Endothelial cell of umbilical vein (primary cell): ENCODE results near the gene HMGB3. TPM values are rescaled to one million over a fixed set of nuclear protein-coding genes. Genes with fewer than 3 reads are reported as not detected.

Experiments used
- BruUV-seq: library from RNA; stranded (reverse); fragments of 400-500 nt; replicated peaks from 2 replicates; lab custom pipeline; 2021; lab: Mats Ljungman, UMichigan
- CTCF ChIA-PET: fragments of 300-600, 350-600 bp; sonication (Branson Sonifier 250); formaldehyde crosslinking; loops from one replicate; lab custom pipeline; 2021; ENCODE audit warnings: antibody characterized with exemption, inconsistent platforms; lab: Charles Lee
- POLR2A ChIA-PET: fragments of 300-600, 350-600 bp; sonication (Branson Sonifier 250); formaldehyde crosslinking; loops from one replicate; lab custom pipeline; 2021; ENCODE audit warnings: antibody characterized with exemption, inconsistent platforms; lab: Charles Lee
- DNase-seq: peaks from one replicate; pipeline ENCODE4 v3.0.0-alpha.2; 2011; ENCODE audit warnings: low read depth, low spot score
- FAIRE-seq: peaks from 2 replicates; lab custom pipeline; 2011; peaks lifted over from hg19 to GRCh38; lab: Jason Lieb, UNC
- H2AFZ ChIP-seq: 2 replicates; pipeline ENCODE4 v1.6.0; 2012; ENCODE audit warnings: low read depth, low read length, control low read depth, inconsistent platforms
- H3K27ac ChIP-seq: 2 replicates; pipeline ENCODE4 v1.5.1; 2011; ENCODE audit warnings: low read depth, mild to moderate bottlenecking, control low read depth, low read length, moderate library complexity; ENCODE audit not compliant: insufficient read depth
- H3K27me3 ChIP-seq, 2 experiments: 2 replicates each; pipeline versions ENCODE4 v1.6.0 to v1.6.1; 2011; ENCODE audit warnings: low read length in 2 of 2, mixed read lengths in 1 of 2; ENCODE audit not compliant: control insufficient read depth in 2 of 2, insufficient read depth in 2 of 2
- H3K36me3 ChIP-seq, 2 experiments: 2 replicates in 1 of 2; 3 replicates in 1 of 2; pipeline ENCODE4 v1.5.1; 2011; ENCODE audit warnings: low read length in 2 of 2, mild to moderate bottlenecking in 1 of 2, moderate library complexity in 1 of 2; ENCODE audit not compliant: control insufficient read depth in 2 of 2, insufficient read depth in 2 of 2; ENCODE audit errors: extremely low read depth in 1 of 2
- H3K4me1 ChIP-seq: 3 replicates; pipeline ENCODE4 v1.5.1; 2011; ENCODE audit warnings: mild to moderate bottlenecking, low read length; ENCODE audit not compliant: control insufficient read depth, insufficient read depth; ENCODE audit errors: extremely low read depth
- H3K4me2 ChIP-seq: 2 replicates; pipeline ENCODE4 v1.6.1; 2011; ENCODE audit warnings: low read length, control low read depth, mixed read lengths; ENCODE audit not compliant: insufficient read depth
- H3K4me3 ChIP-seq, 3 experiments: fragments of 200-600 bp in 1 of 3; sonication (generic), shearing (Covaris generic) in 1 of 3; replicated peaks in 1 of 3; 2 replicates each; pipeline ENCODE4 v1.5.1; 2011 to 2016; ENCODE audit warnings: control low read depth in 3 of 3, low read length in 3 of 3, mild to moderate bottlenecking in 2 of 3, inconsistent platforms in 1 of 3, low read depth in 1 of 3, moderate library complexity in 1 of 3; ENCODE audit not compliant: insufficient read depth in 1 of 3
- H3K79me2 ChIP-seq: 2 replicates; pipeline ENCODE4 v1.6.0; 2012; ENCODE audit warnings: low read length, inconsistent platforms; ENCODE audit not compliant: control insufficient read depth, insufficient read depth
- H3K9ac ChIP-seq: replicated peaks from 2 replicates; pipeline ENCODE3; 2011; ENCODE audit warnings: low read length, control low read depth; ENCODE audit not compliant: insufficient read depth; ENCODE audit errors: extremely low read depth
- H3K9me1 ChIP-seq: replicated peaks from 3 replicates; pipeline ENCODE4 v1.6.0; 2011; ENCODE audit warnings: mild to moderate bottlenecking, low read length; ENCODE audit not compliant: control insufficient read depth, insufficient read depth; ENCODE audit errors: extremely low read depth
- H3K9me3 ChIP-seq: replicated peaks from 2 replicates; pipeline ENCODE4 v1.5.1; 2012; ENCODE audit warnings: low read length, inconsistent platforms; ENCODE audit not compliant: control insufficient read depth, insufficient read depth
- H4K20me1 ChIP-seq: replicated peaks from 2 replicates; pipeline ENCODE3; 2011; ENCODE audit warnings: mild to moderate bottlenecking, low read length; ENCODE audit not compliant: control insufficient read depth, insufficient read depth; ENCODE audit errors: extremely low read depth
- EZH2 ChIP-seq: IDR thresholded peaks from 2 replicates; pipeline ENCODE4 v1.6.1; 2012; ENCODE audit warnings: borderline replicate concordance, low read depth, mild to moderate bottlenecking, moderate library complexity, low read length, inconsistent platforms; ENCODE audit not compliant: severe bottlenecking
- FOS ChIP-seq: IDR thresholded peaks from 2 replicates; pipeline ENCODE4 v1.6.1; 2011; ENCODE audit warnings: mild to moderate bottlenecking, low read length, moderate library complexity, borderline replicate concordance; ENCODE audit not compliant: insufficient read depth
- GATA2 ChIP-seq: IDR thresholded peaks from 2 replicates; pipeline ENCODE4 v1.7.0; 2011; ENCODE audit warnings: low read depth, mild to moderate bottlenecking, moderate library complexity, mixed read lengths, low read length; ENCODE audit not compliant: insufficient read length, insufficient read depth
- JUN ChIP-seq: IDR thresholded peaks from 2 replicates; pipeline ENCODE4 v1.6.1; 2011; ENCODE audit warnings: borderline replicate concordance, low read depth; ENCODE audit not compliant: insufficient read length, insufficient read depth
- POLR2A ChIP-seq: IDR thresholded peaks from 2 replicates; pipeline ENCODE4 v1.6.1; 2012; ENCODE audit warnings: low read depth, mild to moderate bottlenecking, control low read depth, low read length
- POLR2AphosphoS5 ChIP-seq: IDR thresholded peaks from 2 replicates; pipeline ENCODE4 v1.6.1; 2012; ENCODE audit warnings: low read depth, mild to moderate bottlenecking, control low read depth, low read length, moderate library complexity; ENCODE audit not compliant: insufficient read depth
- dilution Hi-C: fragments of 300-500 bp; cut with MboI; formaldehyde crosslinking; loops from one replicate; pipeline ENCODE4 v1.15.0; 2019; ENCODE audit warnings: low sequenced_read_pairs; ENCODE audit not compliant: extremely low pct_ligation_motif_present
- intact Hi-C: fragments of 100-400 bp; cut with micrococcal nuclease; formaldehyde crosslinking; loops from one replicate; pipeline ENCODE4 v1.10.0; 2022
- polyA plus RNA-seq, 4 experiments: library from polyadenylated mRNA; depleted of rRNA in 3 of 4; stranded (reverse) in 3 of 4; unstranded in 1 of 4; fragments of >200 nt; gene quantifications; 2 replicates each; pipeline versions ENCODE4 v1.2.1 to v1.2.3, GENCODE V29; 2011 to 2012; ENCODE audit warnings: missing spikeins in 1 of 4
- total RNA-seq: library from RNA; stranded (reverse); gene quantifications from 2 replicates; pipeline ENCODE4 v1.2.3, GENCODE V29; 2021
- TF ChIP-seq, protein P1 (sequence below), 2 donors: IDR thresholded peaks; 1 replicate in 1 of 2; 2 replicates in 1 of 2; pipeline ENCODE4 v1.5.1; 2011; ENCODE audit warnings: low read length in 2 of 2, mild to moderate bottlenecking in 2 of 2, moderate library complexity in 2 of 2, control low read depth in 1 of 2, inconsistent platforms in 1 of 2, low read depth in 1 of 2; ENCODE audit not compliant: insufficient read depth in 1 of 2; ENCODE audit errors: extremely low read depth in 1 of 2

HMGB3 gene
- total and polyA plus RNA-seq, 2 donors (not counting 3 experiments of a cell fraction or from before 2014, with no cell fraction given): 13.7 to 124 TPM

DNA sequence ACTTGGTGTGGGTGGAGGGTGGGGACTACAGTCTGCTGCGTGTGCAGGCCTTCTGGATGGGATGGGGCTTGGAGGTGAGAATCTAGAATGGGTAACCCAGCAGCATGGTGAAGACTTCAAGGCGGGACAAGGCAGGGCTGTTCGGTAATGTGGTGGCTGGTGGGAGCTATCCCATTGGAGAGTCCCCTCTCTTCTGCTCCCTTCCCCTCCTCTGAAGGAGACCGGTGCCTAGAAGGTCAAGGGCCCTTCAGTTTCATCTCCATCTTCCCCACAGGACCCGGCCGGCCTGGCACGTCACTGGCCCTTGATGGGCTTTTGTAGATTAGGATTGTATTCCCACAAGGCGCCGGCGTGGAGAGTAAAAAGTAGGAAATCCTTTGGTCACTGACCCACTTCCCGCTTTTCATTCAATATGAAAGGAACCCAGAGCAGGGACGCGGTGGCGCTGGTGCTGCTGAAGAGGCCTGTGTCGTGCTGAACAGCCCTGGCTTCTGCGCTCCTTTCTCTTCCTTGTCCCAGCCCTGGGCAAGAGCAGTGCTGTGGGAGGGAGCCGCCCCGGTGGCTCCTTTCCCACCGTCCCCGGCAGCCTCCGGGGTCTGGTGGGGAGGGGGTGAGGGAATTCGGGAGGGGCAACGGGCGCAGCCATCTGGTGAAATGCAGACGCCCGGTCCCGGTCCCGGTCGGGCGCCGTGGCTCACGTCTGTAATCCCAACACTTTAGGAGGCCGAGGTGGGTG is 7.3 kb upstream of the HMGB3 start:
- no peak overlapping the region for H3K9ac ChIP-seq
- BruUV-seq: no TSS peak
- intact Hi-C loops (no loop called here), dilution Hi-C loops (no loop called here)
- no peaks in the 10 kb centered on the region for H3K9me1 ChIP-seq
- H3K4me3 ChIP-seq: no peak overlapping the region
- peak overlapping the region; percentile 41 for H2AFZ ChIP-seq
- H4K20me1 ChIP-seq: no peaks in the 10 kb centered on the region
- no peaks in the 10 kb centered on the region for H3K36me3 ChIP-seq
- no peaks in the 10 kb centered on the region for H3K9me3 ChIP-seq
- H3K27me3 ChIP-seq: no peaks in the 10 kb centered on the region
- no peaks in the 10 kb centered on the region for H3K4me1 ChIP-seq
- H3K4me2 ChIP-seq: no peak overlapping the region
- no peaks in the 10 kb centered on the region for H3K79me2 ChIP-seq
- ChIA-PET CTCF (no interaction called here), POLR2A (no interaction called here)
- FAIRE-seq (peak; percentile 73), DNase-seq (no peak)
- TF ChIP-seq GATA2 (no peak), EZH2 (no peak), POLR2A (no peak), FOS (no peak), JUN (no peak), POLR2AphosphoS5 (no peak)
- TF ChIP-seq, protein P1, sequence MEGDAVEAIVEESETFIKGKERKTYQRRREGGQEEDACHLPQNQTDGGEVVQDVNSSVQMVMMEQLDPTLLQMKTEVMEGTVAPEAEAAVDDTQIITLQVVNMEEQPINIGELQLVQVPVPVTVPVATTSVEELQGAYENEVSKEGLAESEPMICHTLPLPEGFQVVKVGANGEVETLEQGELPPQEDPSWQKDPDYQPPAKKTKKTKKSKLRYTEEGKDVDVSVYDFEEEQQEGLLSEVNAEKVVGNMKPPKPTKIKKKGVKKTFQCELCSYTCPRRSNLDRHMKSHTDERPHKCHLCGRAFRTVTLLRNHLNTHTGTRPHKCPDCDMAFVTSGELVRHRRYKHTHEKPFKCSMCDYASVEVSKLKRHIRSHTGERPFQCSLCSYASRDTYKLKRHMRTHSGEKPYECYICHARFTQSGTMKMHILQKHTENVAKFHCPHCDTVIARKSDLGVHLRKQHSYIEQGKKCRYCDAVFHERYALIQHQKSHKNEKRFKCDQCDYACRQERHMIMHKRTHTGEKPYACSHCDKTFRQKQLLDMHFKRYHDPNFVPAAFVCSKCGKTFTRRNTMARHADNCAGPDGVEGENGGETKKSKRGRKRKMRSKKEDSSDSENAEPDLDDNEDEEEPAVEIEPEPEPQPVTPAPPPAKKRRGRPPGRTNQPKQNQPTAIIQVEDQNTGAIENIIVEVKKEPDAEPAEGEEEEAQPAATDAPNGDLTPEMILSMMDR (IDR thresholded peaks at IDR 0.05; ENCODE audit: extremely low read depth in 1 of 2, insufficient read depth in 1 of 2, low read depth in 1 of 2, low read length in 2 of 2): no peak
- H3K27ac ChIP-seq: no peak overlapping the region
